ENCODE results near the gene PALS1.

Gene PALS1

DNA sequence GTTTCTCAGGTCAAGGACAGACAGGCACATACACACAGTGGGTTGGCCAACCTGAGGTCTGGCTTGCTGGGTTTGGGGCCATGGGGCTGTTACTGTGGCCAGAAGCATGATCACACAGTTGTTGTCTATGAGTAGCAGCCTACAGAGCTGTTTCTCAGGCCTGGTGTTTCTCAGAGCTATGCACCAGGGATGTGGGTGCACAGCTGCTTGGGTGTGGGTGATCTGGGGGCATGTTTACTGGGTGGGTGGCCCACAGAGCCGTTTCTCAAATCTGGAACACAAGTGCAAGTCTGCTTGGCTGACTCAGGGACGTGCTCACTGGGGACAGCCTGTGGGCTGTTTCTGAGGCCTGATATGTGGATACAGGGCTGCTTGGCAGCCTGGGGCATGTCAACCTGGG lies 23.1 kb upstream of the PALS1 start:
- H3K27me3 ChIP-seq (replicated peaks; ENCODE audit: insufficient read depth, low read length), result no peaks in the 10 kb centered on the region
- H3K36me3 ChIP-seq (replicated peaks; ENCODE audit: insufficient read depth, low read length), result no peaks in the 10 kb centered on the region
- H3F3A ChIP-seq (ENCODE audit: insufficient read depth, low read length), result no peaks in the 10 kb centered on the region
- no peak overlapping the region for H3K9ac ChIP-seq (ENCODE audit: low read length)
- TF ChIP-seq, protein P1, sequence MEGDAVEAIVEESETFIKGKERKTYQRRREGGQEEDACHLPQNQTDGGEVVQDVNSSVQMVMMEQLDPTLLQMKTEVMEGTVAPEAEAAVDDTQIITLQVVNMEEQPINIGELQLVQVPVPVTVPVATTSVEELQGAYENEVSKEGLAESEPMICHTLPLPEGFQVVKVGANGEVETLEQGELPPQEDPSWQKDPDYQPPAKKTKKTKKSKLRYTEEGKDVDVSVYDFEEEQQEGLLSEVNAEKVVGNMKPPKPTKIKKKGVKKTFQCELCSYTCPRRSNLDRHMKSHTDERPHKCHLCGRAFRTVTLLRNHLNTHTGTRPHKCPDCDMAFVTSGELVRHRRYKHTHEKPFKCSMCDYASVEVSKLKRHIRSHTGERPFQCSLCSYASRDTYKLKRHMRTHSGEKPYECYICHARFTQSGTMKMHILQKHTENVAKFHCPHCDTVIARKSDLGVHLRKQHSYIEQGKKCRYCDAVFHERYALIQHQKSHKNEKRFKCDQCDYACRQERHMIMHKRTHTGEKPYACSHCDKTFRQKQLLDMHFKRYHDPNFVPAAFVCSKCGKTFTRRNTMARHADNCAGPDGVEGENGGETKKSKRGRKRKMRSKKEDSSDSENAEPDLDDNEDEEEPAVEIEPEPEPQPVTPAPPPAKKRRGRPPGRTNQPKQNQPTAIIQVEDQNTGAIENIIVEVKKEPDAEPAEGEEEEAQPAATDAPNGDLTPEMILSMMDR (IDR thresholded peaks at IDR 0.05; ENCODE audit: low read length), result no peak
- TF ChIP-seq EZH2 (optimal IDR thresholded peaks at IDR 0.05; ENCODE audit: low read depth, low read length) (no peak), EZH2phosphoT487 (IDR thresholded peaks at IDR 0.05; ENCODE audit: low read length) (no peak)
- H3K27ac ChIP-seq (ENCODE audit: low read length), result no peak overlapping the region
- no peak overlapping the region for H3K4me3 ChIP-seq (ENCODE audit: low read length)
- H3K4me1 ChIP-seq (ENCODE audit: low read length), result no peaks in the 10 kb centered on the region
- no peaks in the 10 kb centered on the region for H4K20me1 ChIP-seq (ENCODE audit: insufficient read depth, low read length)
- H3K4me2 ChIP-seq (ENCODE audit: low read depth, low read length), result no peak overlapping the region
- H3K9me3 ChIP-seq (replicated peaks; ENCODE audit: insufficient read depth, low read length), result no peaks in the 10 kb centered on the region
- no peaks in the 10 kb centered on the region for H3K79me2 ChIP-seq (ENCODE audit: low read length)
- H3K9me2 ChIP-seq (replicated peaks; ENCODE audit: insufficient read depth, low read length), result no peaks in the 10 kb centered on the region
- no peak for DNase-seq
- H2AFZ ChIP-seq (ENCODE audit: low read length), result no peak overlapping the region

DNA sequence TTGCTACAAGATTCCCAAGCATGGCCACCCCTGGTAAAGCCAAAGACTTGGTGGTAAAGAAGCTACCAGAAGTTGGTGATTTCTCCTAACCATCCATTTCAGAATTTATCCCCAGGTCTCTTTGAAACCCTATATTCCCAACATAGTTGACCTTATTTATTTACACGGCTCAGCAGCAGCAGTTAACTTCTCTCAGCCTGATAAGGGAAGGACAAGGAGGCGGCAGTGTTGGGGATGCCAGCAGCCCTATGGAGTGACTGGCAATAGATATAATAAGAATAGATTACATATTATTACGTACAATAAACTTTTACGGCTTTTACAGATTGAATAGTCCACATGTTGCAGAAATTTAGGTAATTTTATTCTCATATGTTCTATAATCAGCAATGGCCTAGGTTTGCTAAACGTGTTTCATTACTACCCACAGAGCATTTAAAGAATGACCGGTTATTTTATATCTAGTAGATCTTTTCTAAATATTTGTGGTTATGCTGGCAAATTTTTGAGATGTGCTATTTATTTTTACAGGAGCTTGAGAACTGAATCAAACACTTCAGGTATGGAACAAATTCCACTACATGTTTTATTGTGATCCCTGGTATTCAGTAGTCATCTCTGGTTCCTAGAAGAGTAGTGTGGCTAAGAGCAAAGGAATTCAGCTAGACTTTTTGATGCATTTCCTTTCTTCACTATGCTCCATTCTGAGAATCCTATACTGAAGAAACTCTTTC lies 19.8 kb upstream of the PALS1 start:
- no peaks in the 10 kb centered on the region for H3K27me3 ChIP-seq (replicated peaks; ENCODE audit: insufficient read depth, low read length)
- no peak overlapping the region for H2AFZ ChIP-seq (ENCODE audit: low read length)
- H3K79me2 ChIP-seq (ENCODE audit: low read length), result no peaks in the 10 kb centered on the region
- H3K9me2 ChIP-seq (replicated peaks; ENCODE audit: insufficient read depth, low read length), result no peaks in the 10 kb centered on the region
- H3F3A ChIP-seq (ENCODE audit: insufficient read depth, low read length), result no peaks in the 10 kb centered on the region
- no peak for DNase-seq
- H3K9me3 ChIP-seq (replicated peaks; ENCODE audit: insufficient read depth, low read length), result no peaks in the 10 kb centered on the region
- no peak overlapping the region for H3K27ac ChIP-seq (ENCODE audit: low read length)
- H3K4me3 ChIP-seq (ENCODE audit: low read length), result no peak overlapping the region
- H3K4me1 ChIP-seq (ENCODE audit: low read length), result no peaks in the 10 kb centered on the region
- H3K36me3 ChIP-seq (replicated peaks; ENCODE audit: insufficient read depth, low read length), result no peaks in the 10 kb centered on the region
- no peaks in the 10 kb centered on the region for H4K20me1 ChIP-seq (ENCODE audit: insufficient read depth, low read length)
- H3K9ac ChIP-seq (ENCODE audit: low read length), result no peak overlapping the region
- TF ChIP-seq EZH2 (optimal IDR thresholded peaks at IDR 0.05; ENCODE audit: low read depth, low read length) (no peak), EZH2phosphoT487 (IDR thresholded peaks at IDR 0.05; ENCODE audit: low read length) (no peak)
- TF ChIP-seq, protein P1 (IDR thresholded peaks at IDR 0.05; ENCODE audit: low read length), result no peak
- no peak overlapping the region for H3K4me2 ChIP-seq (ENCODE audit: low read depth, low read length)

DNA sequence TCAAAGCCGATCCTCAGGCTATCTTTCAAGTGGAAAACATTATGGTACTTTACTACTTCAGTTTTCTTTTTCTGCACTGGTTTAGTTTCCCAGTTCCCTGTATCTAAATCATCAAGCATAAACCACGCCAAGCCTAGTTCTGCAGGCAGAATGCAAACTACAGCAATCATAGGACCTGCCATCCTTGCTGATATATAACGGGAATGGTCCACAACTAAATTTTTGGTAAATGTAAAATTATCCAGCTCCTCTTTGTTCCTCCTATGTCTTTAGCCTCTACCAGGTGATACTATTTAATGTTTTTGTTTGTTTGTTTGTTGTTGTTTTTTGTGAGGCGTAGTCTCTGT lies 19.3 kb upstream of the PALS1 start:
- Histone ChIP-seq H3K4me1 (ENCODE audit: low read length) (no peaks in the 10 kb centered on the region), H3K4me2 (ENCODE audit: low read depth, low read length) (no peak overlapping the region), H3K79me2 (ENCODE audit: low read length) (no peaks in the 10 kb centered on the region), H3K9me2 (replicated peaks; ENCODE audit: insufficient read depth, low read length) (no peaks in the 10 kb centered on the region), H4K20me1 (ENCODE audit: insufficient read depth, low read length) (no peaks in the 10 kb centered on the region), H3K36me3 (replicated peaks; ENCODE audit: insufficient read depth, low read length) (no peaks in the 10 kb centered on the region), H3K4me3 (ENCODE audit: low read length) (no peak overlapping the region), H3F3A (ENCODE audit: insufficient read depth, low read length) (no peaks in the 10 kb centered on the region), H3K27me3 (replicated peaks; ENCODE audit: insufficient read depth, low read length) (no peaks in the 10 kb centered on the region), H3K27ac (ENCODE audit: low read length) (no peak overlapping the region), H2AFZ (ENCODE audit: low read length) (no peak overlapping the region), H3K9ac (ENCODE audit: low read length) (no peak overlapping the region), H3K9me3 (replicated peaks; ENCODE audit: insufficient read depth, low read length) (no peaks in the 10 kb centered on the region)
- TF ChIP-seq EZH2 (optimal IDR thresholded peaks at IDR 0.05; ENCODE audit: low read depth, low read length) (no peak), EZH2phosphoT487 (IDR thresholded peaks at IDR 0.05; ENCODE audit: low read length) (no peak)
- TF ChIP-seq, protein P1 (IDR thresholded peaks at IDR 0.05; ENCODE audit: low read length), result no peak
- DNase-seq, result no peak
